Stimulated activated CD4-positive, alpha-beta T cell treated with anti-CD3 and anti-CD28 coated beads, Interleukin-1b, Interleukin-23, amount 100 ng/mL, for 24 hours (primary cell): Measurements from ENCODE around the gene MS4A10.
"Not testable (repeated sequence)": the region's sequence is repeated elsewhere in the genome, so short reads cannot be mapped to it uniquely, and the experiment has no call there.

Experiments used
- DNase-seq, 4 experiments: peaks; one replicate each; pipeline ENCODE4 v3.0.0-alpha.2; 2020; ENCODE audit warnings: low read depth in 4 of 4, low spot score in 1 of 4

Gene MS4A10

DNA sequence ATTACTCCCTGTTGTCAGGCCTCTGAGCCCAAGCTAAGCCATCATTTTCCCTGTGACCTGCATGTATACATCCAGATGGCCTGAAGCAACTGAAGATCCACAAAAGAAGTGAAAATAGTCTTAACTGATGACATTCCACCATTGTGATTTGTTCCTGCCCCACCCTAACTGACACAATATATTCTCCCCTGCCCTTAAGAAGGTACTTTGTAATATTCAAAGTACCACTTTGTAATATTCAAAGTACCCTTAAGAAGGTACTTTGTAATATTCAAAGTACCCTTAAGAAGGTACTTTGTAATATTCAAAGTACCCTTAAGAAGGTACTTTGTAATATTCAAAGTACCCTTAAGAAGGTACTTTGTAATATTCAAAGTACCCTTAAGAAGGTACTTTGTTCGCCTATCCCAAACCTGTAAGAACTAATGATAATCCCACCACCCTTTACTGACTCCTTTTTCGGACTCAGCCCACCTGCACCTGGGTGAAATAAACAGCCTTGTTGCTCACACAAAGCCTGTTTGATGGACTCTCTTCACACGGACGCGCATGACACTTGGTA lies 38.7 kb downstream of the MS4A10 start:
- DNase-seq = not testable (repeated sequence)

DNA sequence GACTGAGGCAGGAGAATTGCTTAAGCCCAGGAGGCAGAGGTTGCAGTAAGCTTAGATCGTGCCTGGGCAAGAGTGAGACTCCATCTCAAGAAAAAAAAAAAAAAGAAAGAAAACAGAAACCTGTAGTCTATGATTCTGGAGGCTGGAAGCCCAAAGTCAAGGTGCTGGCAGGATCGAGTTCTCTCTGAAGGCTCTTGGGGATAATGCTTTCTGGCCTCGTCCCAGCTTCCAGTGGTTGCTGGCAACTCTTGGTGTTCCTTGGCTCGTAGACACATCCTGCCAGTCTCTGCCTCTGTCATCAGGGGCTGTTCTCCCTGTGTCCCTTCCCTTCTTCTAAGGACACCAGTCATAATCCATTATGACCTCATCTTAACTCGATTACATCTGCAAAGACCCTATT lies 40.0 kb downstream of the MS4A10 start:
- no peak for DNase-seq

DNA sequence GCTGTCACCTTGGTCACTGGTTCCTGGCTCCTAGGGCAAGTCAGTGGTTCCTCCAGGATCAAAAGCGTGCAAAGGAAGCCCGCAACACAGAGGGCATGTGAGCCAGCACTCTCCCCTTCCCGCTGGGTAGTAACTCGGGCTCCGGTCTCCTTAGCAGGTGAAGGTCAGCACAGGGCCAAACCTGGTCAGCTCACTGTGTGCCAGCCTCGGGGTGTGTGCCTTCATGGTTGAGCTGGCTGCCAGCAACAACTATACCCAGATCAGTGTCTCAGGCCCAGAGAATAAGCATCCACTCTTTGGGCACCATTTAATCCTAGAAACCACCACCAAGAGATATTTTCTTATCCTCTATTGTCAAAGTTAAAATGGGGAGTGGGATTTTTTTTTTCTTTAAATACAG lies 40.7 kb downstream of the MS4A10 start:
- DNase-seq = no peak

DNA sequence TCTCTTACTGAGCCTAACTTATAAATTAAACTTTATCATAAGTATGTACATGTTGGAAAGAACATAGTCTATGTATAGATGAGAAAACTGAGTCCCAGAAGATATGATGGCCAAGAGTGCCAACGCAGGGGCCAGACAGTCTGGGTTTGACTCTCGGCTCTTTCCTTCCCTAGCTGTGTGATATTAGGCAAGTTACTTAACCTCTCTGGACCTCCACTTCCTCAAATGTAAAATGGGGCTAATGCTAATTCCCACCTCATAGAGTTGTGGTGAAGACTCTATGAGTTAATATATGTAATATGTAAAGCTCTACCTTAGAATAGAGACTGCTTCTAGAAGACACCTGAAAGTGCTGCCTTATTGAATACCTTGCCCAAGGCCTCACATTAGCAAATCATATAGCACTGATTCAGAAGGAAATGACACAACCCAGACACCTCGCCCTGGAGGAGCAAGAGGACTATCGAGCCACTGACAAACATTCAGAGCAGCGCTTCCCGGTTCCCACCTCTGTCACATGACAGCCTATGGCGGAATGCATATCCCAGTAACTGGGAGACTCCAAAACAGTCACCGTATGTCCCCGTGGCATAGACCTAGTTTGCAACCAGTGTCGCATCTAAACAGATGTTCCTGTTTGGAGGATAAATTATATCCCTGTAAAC lies 45.5 kb downstream of the MS4A10 start:
- DNase-seq = no peak

DNA sequence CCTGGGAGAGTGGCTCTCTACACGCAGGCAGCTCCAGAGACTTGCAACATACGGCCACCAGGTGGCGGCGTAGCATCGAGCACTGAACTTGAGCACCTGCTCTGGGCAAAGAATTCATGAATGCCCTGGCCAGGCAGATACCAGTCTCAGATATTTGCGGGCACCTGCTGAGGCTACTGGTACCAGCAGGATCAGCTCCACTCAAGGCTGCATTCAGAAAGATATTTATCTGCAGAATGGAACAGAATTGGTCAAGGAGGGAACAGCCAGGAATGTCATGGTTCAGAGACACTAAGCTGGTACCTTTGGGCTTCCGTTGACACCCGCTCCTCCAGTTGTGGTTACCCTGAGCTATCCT lies 46.0 kb downstream of the MS4A10 start:
- peak; percentile 60 to 66 (median 63) for DNase-seq

DNA sequence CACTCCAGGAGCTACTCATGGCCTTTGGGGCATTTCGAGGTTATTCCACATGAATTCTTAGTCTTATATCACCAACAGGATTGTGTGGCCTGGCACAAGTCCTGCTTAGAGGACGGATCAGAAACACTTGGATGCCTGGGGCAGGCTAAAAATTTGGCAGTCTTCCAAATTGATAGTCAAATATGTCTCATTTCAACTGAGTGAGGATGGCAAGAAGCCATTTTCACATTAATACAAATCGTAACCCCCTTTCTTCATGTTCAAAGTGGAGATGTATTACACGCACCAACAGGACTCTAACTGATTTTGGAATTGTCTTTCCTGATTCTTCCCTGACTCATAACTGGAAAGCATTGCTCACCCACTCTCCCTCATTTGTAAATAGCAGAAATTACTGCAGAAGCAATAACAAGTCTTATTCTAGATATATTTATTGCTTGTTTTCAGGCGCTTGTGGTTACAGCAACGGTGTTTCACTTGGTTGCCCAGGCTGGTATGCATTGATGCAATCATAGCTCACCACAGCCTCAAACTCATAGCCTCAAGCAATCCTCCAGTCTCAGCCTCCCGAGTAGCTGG lies 46.5 kb downstream of the MS4A10 start:
- no peak for DNase-seq

DNA sequence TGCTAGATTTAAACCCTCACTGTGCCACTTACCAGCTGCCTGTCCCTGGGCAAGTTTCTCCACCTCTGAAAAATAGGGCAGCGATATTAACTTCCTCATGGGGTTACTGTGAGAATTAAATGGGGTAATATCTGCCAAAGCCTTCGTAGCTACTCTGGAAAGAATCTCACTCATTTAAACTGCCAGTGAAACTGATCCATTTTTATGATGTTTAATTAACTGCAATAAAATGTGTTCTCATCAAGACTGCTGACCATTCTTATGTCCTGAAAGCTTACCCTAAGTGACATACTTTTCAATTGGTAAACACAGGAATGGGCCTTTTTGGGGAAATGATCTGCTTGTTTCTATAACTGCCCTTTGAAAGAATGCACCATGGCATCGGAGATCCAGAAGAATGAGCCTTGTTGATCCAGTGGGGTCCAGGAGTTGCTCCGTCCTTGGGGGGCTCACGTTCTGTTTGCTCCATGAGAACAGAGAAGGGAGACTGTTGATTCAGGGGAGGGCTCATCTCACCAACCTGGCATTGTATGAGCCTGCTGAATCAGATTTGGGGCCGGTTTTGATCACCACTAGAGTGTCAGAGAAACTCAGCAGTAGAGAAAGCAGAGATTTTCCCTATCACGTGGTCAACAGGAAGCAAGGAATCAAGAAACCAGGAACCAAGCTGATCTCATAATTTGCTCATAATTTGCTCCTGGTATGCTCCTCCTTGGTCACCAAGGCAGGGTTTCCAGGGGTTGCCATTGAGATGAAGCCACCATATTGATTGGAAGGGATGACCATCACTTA lies 49.8 kb downstream of the MS4A10 start:
- DNase-seq = no peak

DNA sequence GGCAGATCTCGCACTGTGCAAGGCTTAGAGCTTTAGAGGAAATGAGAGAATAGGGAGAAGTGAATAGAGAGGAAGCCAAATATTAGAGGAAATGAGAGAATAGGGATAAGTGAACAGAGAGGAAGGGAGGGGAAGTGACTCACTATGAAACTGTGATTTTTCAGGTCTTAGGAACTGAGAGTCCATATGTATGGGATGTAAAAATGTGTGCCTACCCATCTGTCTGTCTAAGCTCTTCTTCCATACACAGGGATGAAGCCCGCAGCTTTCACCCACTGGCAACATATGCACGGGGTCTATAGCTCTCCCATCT lies 50.4 kb downstream of the MS4A10 start:
- no peak for DNase-seq

DNA sequence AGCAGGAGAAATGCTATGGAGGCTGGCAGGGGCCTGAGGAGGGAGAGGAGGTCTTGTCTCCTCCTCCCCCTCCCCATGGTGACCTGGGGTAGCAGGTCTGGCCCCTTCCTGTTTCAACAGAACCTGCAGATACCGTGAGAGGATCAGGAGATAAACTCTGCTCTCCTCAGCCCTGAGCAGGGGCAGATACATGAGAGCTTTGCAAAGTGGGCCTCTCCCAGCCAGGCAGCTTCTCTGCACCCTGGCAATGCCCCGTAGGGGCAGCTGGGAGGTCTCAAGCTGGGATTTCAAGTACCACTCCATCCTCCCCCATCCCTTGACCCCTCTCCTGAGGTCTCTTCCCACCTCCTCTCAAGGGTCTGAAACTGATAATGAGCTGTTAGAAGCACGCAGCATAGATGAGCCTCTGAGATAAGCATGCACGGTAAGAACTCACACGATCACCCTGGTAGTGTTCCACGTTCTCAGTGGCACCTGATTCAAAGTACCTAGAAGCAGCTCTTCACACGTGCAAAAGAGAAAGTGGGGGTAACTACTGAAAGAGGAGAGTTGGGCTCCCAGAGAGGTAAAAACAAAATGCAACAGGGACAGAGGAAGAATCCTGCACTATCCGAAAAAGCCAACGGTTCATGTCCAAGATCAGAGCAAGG lies 51.9 kb downstream of the MS4A10 start:
- DNase-seq = no peak

DNA sequence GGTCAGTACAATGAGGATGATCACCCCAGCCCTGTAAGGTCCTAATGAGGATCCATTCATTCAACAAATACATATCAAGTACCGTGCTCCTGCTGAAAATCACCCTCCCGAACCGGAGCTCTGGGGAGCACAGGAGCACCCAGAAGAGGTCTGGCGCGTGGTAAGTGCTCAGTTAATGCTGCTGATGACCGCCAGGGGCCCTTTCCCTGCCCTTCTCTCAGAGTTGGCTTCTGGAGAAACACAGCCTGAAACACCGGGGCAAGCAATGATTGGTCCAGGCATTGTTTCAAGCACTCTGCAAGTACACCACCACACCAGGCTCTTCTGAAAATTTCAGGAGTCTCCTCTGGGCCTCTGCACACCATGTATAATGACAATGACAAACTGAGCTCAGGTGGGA lies 53.0 kb downstream of the MS4A10 start:
- no peak for DNase-seq

DNA sequence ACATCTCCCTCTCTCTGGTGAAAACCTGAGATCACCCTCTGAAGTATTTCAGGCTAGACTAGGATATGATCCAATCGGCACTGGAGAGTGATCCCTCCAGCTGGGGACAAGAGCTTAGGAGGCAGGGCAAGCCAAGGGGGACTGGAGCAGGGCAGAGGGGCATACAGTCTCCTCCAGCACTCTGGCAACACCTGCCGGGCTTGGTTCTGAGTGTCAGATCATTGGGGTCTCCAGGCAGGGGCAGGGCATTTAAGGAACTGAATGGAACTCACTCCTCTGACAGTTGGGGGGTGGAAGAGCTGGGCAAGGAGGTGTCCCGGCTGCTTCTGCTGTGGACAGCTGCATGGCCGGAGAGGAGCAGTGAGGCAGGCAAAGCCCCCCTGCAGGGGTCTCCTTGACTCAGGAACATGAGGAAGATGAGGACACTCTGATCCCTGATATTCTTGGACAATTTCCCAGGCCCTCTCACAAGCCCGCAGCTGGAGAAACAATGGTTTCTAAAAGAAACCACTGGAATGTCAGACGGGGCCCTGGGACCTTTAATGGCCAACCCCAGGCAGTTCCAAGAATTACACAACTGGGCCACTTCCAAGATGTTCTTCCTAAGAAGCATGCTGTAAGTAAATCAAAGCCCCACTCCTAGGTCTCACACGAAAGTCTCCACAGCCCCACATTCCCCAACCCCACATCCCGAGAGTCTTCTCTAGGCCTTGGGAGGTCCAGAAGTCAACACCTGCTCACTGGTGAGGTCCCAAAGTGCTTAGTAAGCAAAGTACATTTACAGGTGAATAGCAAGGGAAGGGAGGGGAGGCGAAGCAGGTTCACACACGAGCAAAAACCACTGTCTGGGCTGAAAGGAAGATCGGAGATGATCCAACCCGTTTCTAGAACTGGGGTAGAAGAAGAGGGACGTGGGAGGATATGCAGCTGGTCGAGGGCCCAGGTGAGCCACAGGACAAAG lies 55.6 kb downstream of the MS4A10 start:
- DNase-seq = no peak

DNA sequence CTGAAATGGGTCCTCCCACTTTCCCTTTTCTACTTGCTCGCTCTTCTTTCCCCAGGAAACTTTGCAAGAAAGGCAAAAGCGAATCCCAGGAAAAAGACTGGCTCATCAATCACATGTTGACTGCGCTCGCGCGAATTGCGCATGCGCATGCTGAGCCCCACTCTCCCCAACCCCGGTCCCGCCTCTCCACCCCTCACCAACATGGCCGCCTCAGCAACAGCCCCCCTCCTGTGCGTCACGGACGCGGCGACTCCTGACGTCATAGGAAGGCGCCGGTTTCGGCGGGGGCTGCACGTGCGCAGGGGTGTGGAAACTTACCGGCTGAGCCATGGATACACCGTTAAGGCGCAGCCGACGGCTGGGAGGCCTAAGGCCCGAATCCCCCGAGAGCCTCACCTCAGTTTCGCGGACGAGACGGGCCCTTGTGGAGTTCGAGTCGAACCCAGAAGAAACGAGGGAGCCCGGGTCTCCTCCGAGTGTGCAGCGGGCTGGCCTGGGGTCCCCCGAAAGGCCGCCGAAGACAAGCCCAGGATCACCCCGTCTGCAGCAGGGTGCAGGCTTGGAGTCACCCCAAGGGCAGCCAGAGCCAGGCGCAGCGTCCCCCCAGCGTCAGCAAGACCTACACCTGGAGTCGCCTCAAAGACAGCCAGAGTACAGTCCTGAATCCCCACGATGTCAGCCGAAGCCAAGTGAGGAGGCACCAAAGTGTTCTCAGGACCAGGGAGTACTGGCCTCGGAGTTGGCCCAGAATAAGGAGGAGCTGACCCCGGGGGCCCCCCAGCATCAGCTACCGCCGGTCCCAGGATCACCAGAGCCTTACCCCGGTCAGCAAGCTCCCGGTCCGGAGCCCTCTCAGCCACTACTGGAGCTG lies 56.9 kb downstream of the MS4A10 start, which contains the start of gene CCDC86:
CCDC86 (plus strand) TSS at position 317 of the 871 bp plus-strand sequence; CDS start at position 329, 12 bp downstream.
- DNase-seq = peak; percentile 96 to 99 (median 97)

DNA sequence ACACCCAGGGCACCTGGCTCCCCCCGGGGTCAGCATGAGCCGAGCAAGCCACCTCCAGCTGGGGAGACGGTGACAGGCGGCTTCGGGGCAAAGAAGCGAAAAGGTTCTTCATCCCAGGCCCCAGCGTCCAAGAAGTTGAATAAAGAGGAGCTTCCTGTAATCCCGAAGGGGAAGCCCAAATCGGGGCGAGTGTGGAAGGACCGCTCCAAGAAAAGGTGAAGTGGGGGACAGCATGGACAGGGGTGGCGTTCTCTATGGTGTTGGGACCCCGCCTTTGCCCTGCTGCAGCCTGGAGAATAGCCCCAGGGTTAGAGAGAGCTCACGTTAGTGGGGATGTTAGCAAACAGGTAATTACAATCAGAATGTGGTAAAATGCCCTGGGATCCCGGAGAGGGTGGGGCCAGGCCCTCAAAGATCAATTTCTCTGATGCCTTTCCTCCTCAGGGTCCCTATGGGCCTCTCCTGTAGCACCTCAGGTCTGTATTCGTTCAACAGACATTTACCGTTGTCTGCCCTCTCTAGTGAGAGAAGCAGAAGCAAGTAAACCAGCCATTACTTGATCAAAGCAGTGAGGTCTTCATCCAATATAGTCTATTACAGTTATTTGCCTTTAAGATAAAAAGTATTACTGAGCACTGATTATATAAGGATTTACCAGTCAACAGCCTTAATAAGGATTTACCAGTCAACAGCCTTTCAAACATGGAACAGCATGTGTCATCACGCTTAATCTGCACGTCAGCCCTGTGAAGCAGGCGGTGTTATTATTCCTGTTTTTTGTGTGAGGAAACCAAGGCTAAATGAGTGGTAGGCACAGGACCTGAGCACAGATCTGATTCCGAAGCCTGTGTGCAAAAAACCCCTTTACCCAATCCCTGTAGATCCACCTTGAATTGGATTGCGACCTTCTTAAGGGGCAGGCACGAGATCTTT lies 57.8 kb downstream of the MS4A10 start:
- no peak for DNase-seq

DNA sequence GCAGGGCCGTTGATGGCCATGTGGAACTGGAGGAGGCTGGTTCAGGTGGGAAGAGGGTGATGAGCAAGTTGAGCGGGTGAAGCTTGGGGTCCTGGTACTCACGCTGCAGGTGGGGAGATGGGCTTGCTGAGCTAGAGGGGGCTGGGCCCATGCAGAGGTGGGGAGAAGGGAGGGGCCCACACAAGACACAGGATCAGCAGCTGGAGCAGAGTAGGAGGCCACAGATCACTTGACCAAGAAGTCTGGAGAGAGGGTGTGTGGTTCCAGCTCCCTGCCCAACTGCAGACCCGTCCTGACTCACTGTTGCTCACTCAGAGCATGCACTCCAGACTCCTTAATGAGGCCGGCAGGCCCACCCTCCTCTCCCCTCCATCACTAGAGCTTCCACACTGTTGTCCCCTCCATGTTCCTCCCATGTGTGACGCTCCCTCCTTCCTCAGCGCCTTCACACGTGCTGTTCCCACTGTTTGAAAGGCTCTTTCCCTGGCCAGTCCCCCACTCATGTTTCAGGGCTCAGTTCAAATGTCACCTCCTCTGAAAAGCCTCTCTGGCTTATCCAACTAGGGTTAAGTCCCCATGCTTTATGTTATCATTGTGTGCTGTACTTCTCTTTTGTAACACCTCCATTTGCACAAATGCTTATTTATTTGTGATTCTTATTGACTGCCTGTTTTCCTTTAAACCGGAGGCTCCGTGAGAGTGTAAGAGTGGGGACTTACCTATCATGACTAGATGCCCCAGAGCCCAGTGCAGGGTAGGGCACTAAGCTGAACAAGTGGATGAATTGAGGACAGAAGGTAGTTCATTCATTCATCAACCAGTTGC lies 59.1 kb downstream of the MS4A10 start:
- DNase-seq = no peak

DNA sequence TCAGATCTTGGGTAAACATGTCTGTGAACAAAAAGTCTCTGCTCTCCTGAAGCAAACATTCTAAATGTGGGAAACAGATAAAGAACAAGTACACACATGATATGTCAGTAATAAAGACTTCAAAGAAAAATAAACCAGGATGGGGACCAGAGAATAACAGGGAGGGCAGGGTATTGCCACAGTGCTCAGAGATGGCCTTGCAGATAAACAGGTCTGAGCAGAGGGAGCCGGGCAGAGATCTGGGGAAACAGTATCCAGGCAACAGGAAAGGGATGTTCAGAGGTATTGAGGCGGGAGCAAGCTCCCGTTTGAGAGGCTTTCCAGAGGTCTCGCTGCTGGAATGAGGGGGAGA lies 59.7 kb downstream of the MS4A10 start:
- DNase-seq = no peak

DNA sequence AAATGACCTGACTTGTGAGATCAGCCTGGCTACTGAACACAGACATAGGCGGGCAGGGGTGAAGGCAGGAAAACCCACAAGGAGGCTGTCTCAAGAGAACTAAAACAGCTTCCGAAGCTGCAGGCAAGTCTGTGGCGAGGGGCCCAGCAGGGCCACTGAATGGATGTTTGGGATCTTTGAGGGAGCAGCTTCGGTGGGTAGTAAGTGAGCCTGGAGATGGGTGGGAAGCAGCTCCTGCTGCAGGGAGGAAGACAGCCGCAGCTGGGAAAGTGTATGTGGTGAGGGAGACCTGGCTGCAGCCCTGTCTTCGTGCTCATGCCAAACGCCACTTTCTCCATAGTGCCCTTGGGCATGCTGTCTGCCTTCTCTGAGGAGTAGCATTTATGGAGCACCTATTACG lies 60.2 kb downstream of the MS4A10 start:
- no peak for DNase-seq

DNA sequence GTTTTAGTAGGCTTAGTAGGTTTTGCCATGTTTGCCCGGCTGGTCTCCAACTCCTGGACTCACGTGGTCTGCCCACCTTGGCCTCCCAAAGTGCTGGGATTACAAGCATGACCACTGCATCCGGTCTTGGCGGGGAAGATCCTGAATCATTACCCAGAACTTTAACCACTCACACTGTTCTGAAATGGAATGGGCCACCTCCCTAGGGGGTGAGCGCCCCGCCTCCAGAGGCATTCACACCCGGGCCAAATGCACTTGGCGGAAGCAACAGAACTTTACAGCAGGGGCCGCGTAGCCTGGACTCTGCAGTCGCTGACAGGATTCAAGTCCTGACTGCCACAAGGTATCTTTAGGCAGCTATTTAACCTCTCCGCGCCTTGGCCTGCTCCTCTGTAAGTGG lies 62.1 kb downstream of the MS4A10 start:
- DNase-seq = no peak

DNA sequence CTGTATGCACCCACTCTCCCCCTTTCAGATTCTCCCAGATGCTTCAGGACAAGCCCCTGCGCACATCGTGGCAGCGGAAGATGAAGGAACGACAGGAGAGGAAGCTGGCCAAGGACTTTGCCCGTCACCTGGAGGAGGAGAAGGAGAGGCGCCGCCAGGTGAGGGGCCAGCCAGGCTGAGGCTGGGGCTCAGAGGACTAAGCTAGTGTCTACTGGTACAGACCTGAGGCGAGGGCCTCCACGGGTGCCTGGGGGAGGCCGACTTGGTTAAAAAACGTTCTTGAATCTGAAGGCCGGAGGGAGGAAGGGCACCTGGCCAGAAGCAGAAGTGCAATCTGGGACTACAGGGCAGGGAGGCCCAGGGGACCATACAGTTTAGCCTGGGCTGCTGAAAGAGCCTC lies 62.8 kb downstream of the MS4A10 start:
- no peak for DNase-seq
